HG02938 (cell line): ENCODE results near the gene LSAMP.

Source experiments
- ATAC-seq: cut with Tn5 transposase; IDR thresholded peaks from one replicate; pipeline ENCODE4 v1.9.1; 2021; ENCODE audit warnings: mild to moderate bottlenecking, moderate library complexity; ENCODE audit not compliant: unreplicated experiment

The LSAMP gene

GRCh38 chr3:116433552-116433951 is 11.7 kb downstream of the LSAMP start:
- no peak for ATAC-seq

- no peak for ATAC-seq
Measured at GRCh38 chr3:116432795-116433194, 12.5 kb downstream of the LSAMP start.

- ATAC-seq, result no peak
Measured at GRCh38 chr3:116429479-116430269, 15.6 kb downstream of the LSAMP start.

GRCh38 chr3:116426036-116426435 is 19.3 kb downstream of the LSAMP start:
- no peak for ATAC-seq

- ATAC-seq, result no peak
Measured at GRCh38 chr3:116425126-116425525, 20.2 kb downstream of the LSAMP start.

GRCh38 chr3:116423945-116424344 is 21.3 kb downstream of the LSAMP start:
- ATAC-seq, result no peak

- no peak for ATAC-seq
Measured at GRCh38 chr3:116423374-116423773, 21.9 kb downstream of the LSAMP start.

- no peak for ATAC-seq
Measured at GRCh38 chr3:116417151-116417550, 28.1 kb downstream of the LSAMP start.

GRCh38 chr3:116413319-116413718 is 32.0 kb downstream of the LSAMP start:
- no peak for ATAC-seq

GRCh38 chr3:116408473-116408872 is 36.8 kb downstream of the LSAMP start:
- no peak for ATAC-seq

- ATAC-seq, result no peak
Measured at GRCh38 chr3:116405231-116405630, 40.1 kb downstream of the LSAMP start.

- no peak for ATAC-seq
Measured at GRCh38 chr3:116399701-116400226, 45.5 kb downstream of the LSAMP start.

GRCh38 chr3:116394365-116394764 is 50.9 kb downstream of the LSAMP start:
- no peak for ATAC-seq

- ATAC-seq, result no peak
Measured at GRCh38 chr3:116393199-116393598, 52.1 kb downstream of the LSAMP start.

GRCh38 chr3:116392291-116392690 is 53.0 kb downstream of the LSAMP start:
- no peak for ATAC-seq

- no peak for ATAC-seq
Measured at GRCh38 chr3:116391296-116392201, 53.7 kb downstream of the LSAMP start.

- ATAC-seq, result no peak
Measured at GRCh38 chr3:116390318-116390717, 55.0 kb downstream of the LSAMP start.

GRCh38 chr3:116388867-116389385 is 56.4 kb downstream of the LSAMP start:
- no peak for ATAC-seq

- ATAC-seq, result no peak
Measured at GRCh38 chr3:116386168-116386567, 59.1 kb downstream of the LSAMP start.

- no peak for ATAC-seq
Measured at GRCh38 chr3:116384717-116385116, 60.6 kb downstream of the LSAMP start.

- ATAC-seq, result no peak
Measured at GRCh38 chr3:116378077-116378476, 67.2 kb downstream of the LSAMP start.
